Heart right ventricle (tissue), 16 donors: Measurements from ENCODE around the gene ARID5B. TPM values are rescaled to one million over a fixed set of nuclear protein-coding genes. Genes with fewer than 3 reads are reported as not detected.
"Not testable (repeated sequence)": the region's sequence is repeated elsewhere in the genome, so short reads cannot be mapped to it uniquely, and the experiment has no call there.

Experiments used
- ATAC-seq, 8 donors: fragments of 200-7000 bp; cut with Tn5 transposase; one replicate each; pipeline ENCODE4 v1.9.1; 2020; ENCODE audit warnings: mild to moderate bottlenecking in 8 of 8, moderate library complexity in 8 of 8, moderate number of reproducible peaks in 1 of 8
- DNase-seq, 2 donors: peaks; one replicate each; pipeline ENCODE4 v3.0.0-alpha.2; 2020
- H3K27ac ChIP-seq, 10 donors: fragments of 200-600 bp; sonication (generic) in 2 of 10; one replicate each; pipeline versions ENCODE4 v1.5.0 to v1.8.0; 2020 to 2022; ENCODE audit warnings: mild to moderate bottlenecking in 3 of 10
- H3K27me3 ChIP-seq, 7 donors: fragments of 200-600 bp; one replicate each; pipeline ENCODE4 v1.8.0; 2021 to 2022; ENCODE audit warnings: mild to moderate bottlenecking in 2 of 7
- H3K36me3 ChIP-seq, 9 donors: fragments of 200-600 bp; sonication (generic) in 1 of 9; one replicate each; pipeline versions ENCODE4 v1.5.0 to v1.8.0; 2020 to 2022; ENCODE audit warnings: mild to moderate bottlenecking in 2 of 9
- H3K4me1 ChIP-seq, 9 donors: fragments of 200-600 bp; sonication (generic) in 1 of 9; one replicate each; pipeline versions ENCODE4 v1.5.0 to v1.8.0; 2020 to 2022; ENCODE audit warnings: mild to moderate bottlenecking in 4 of 9
- H3K4me3 ChIP-seq, 10 donors: fragments of 200-600 bp; sonication (generic) in 2 of 10; one replicate each; pipeline versions ENCODE4 v1.5.0 to v1.8.0; 2020 to 2022; ENCODE audit warnings: mild to moderate bottlenecking in 7 of 10, moderate library complexity in 2 of 10
- H3K9me3 ChIP-seq, 11 donors: fragments of 200-600 bp in 10 of 11; sonication (generic) in 2 of 11; one replicate each; pipeline versions ENCODE4 v1.5.0 to v1.8.0; 2013 to 2022; ENCODE audit warnings: mild to moderate bottlenecking in 2 of 11, control low read depth in 1 of 11, moderate library complexity in 1 of 11
- CTCF ChIP-seq, 9 donors: fragments of 200-600 bp; sonication (generic) in 2 of 9; IDR thresholded peaks; one replicate each; pipeline versions ENCODE4 v1.5.0 to v1.8.0; 2021 to 2022; ENCODE audit warnings: antibody characterized with exemption in 9 of 9, mild to moderate bottlenecking in 5 of 9, moderate library complexity in 1 of 9
- WGBS, 2 donors: extraction: QIAGEN DNeasy Blood & Tissue Kit; methylation state at CpG; one replicate each; pipeline ENCODE4 v1.1.7; 2013; ENCODE audit warnings: inconsistent platforms in 1 of 2; 5-methylcytosine and 5-hydroxymethylcytosine counted together
- intact Hi-C, 10 donors: fragments of 100-400 bp; cut with DNase I; formaldehyde crosslinking; loops; one replicate each; pipeline versions ENCODE4 v1.11.1 to v1.14.2; 2022
- polyA plus RNA-seq, 2 donors: library from polyadenylated mRNA; stranded (reverse); fragments of 200-250 nt; gene quantifications; one replicate each; pipeline ENCODE4 v1.2.3, GENCODE V29; 2013
- total RNA-seq, 10 donors: library from RNA; stranded (reverse); fragmentation: NEBNext Ultra II Directional in 3 of 10; extraction: Animal tissue kit (Norgen Biotek cat#: 25700) in 3 of 10; gene quantifications; one replicate each; pipeline versions ENCODE4 v1.2.1 to v1.2.4, GENCODE V29; 2021 to 2023
- donor health status: Arrhythmogenic right ventricular cardiomyopathy.
- donor health status: ischemic (EF 13 %, LVEDD 7.1; RV severe dilation, severe dysfunction).
- donor health status: healthy with polysubstance abuse.
- donor health status: DM: no; HTN: yes; CAD: no.
- donor health status: DM: no; HTN: no; CAD: no.
- donor health status: ischemic (EF 25% LVEDD 6.9; RV normal size, moderate dysfunction).
- donor health status: ischemic (EF 25% LVEDD 5.7; RV mildly dilated, moderate dysfunction).
- donor health status: healthy.
- donor health status: DM: yes; HTN: yes; CAD: no.
- donor health status: Ischemic cardiomyopathy.
- donor health status: ischemic (EF 35%, LVEDD 5.7; RV mildly dilated, moderate dysfunction).
- donor health status: nonischemic (EF 11% LVEDD 7.7; RV severe dilation, severe dysfunction).
- donor health status: DM: yes; HTN: yes; CAD: no.
- donor health status: PGD.
- donor health status: ischemic (EF 29% LVEDD 5.4; RV normal size, mild dysfunction).
- donor health status: nonischemic (EF 23%, LVEDD 6.1; RV moderate dilation, normal function).

The ARID5B gene
- total and polyA plus RNA-seq, 12 donors = 5.3 to 108 (median 25.5) TPM

- TF ChIP-seq CTCF (IDR thresholded peaks at IDR 0.05) = no peak
- Histone ChIP-seq H3K27ac (no peak overlapping the region), H3K4me1 (peaks cover 0 to 26% (median 0%) of the 10 kb centered on the region in 9 donors), H3K9me3 (peaks cover 0 to 3% (median 0%) of the 10 kb centered on the region in 11 donors), H3K27me3 (no peaks in the 10 kb centered on the region), H3K36me3 (no peaks in the 10 kb centered on the region), H3K4me3 (no peak overlapping the region)
- ATAC-seq = no peak
- no peak for DNase-seq
- WGBS, 2 donors = 94% methylated on average over 5 of the region's 5 CpGs
- intact Hi-C loops = loop anchor here in 1 of 10 donors (10.0 kb wide), 1 partner anchor 133 kb away; no protein-coding TSS in a partner anchor
These were observed 126.5 kb downstream of the ARID5B start for GRCh38 chr10:62027841-62028501.

- not testable (repeated sequence) for H3K27ac ChIP-seq, H3K4me3 ChIP-seq, DNase-seq, H3K9me3 ChIP-seq, H3K27me3 ChIP-seq, ATAC-seq, H3K36me3 ChIP-seq
- peaks cover 0 to 20% (median 0%) of the 10 kb centered on the region in 9 donors for H3K4me1 ChIP-seq
- 94 to 99% methylated on average over 5 of the region's 5 CpGs for WGBS, 2 donors
- intact Hi-C loops = loop anchor here in 1 of 10 donors (10.0 kb wide), 1 partner anchor 134 kb away; no protein-coding TSS in a partner anchor
These were observed 127.0 kb downstream of the ARID5B start for GRCh38 chr10:62028502-62028842.

- TF ChIP-seq CTCF (IDR thresholded peaks at IDR 0.05) = no peak
- Histone ChIP-seq H3K27ac (no peak overlapping the region), H3K27me3 (no peaks in the 10 kb centered on the region), H3K36me3 (no peaks in the 10 kb centered on the region), H3K4me1 (peaks cover 0 to 17% (median 2%) of the 10 kb centered on the region in 9 donors), H3K4me3 (no peak overlapping the region), H3K9me3 (no peaks in the 10 kb centered on the region)
- DNase-seq (no peak), ATAC-seq (no peak)
- 97 to 99% methylated on average over 2 of the region's 2 CpGs for WGBS, 2 donors
- intact Hi-C loops = loop anchor here in 1 of 10 donors (10.0 kb wide), 1 partner anchor 135 kb away; no protein-coding TSS in a partner anchor
These were observed 127.9 kb downstream of the ARID5B start for GRCh38 chr10:62029401-62029800.

GRCh38 chr10:62031507-62031906 is 130.0 kb downstream of the ARID5B start:
- H3K4me1 ChIP-seq = peaks cover 0 to 18% (median 3%) of the 10 kb centered on the region in 9 donors
- no peaks in the 10 kb centered on the region for H3K27me3 ChIP-seq
- 76 to 80% methylated on average over 2 of the region's 2 CpGs for WGBS, 2 donors
- TF ChIP-seq CTCF (IDR thresholded peaks at IDR 0.05) = no peak
- no peaks in the 10 kb centered on the region for H3K36me3 ChIP-seq
- H3K4me3 ChIP-seq = no peak overlapping the region
- intact Hi-C loops = loop anchor here in 1 of 10 donors (10.0 kb wide), 1 partner anchor 137 kb away; no protein-coding TSS in a partner anchor
- no peak for ATAC-seq
- no peak overlapping the region for H3K27ac ChIP-seq
- H3K9me3 ChIP-seq = no peaks in the 10 kb centered on the region
- DNase-seq = no peak

- WGBS, 2 donors = 90 to 91% methylated on average over 3 of the region's 3 CpGs
- intact Hi-C loops = loop anchor here in 1 of 10 donors (10.0 kb wide), 1 partner anchor 138 kb away; no protein-coding TSS in a partner anchor
- no peak overlapping the region for H3K4me3 ChIP-seq
These were observed 131.6 kb downstream of the ARID5B start for GRCh38 chr10:62033125-62033524.

More at GRCh38 chr10:62033125-62033524, 131.6 kb downstream of the ARID5B start:
- Histone ChIP-seq H3K36me3 (no peaks in the 10 kb centered on the region), H3K4me1 (peaks cover 0 to 34% (median 19%) of the 10 kb centered on the region in 9 donors), H3K27me3 (no peaks in the 10 kb centered on the region), H3K9me3 (no peaks in the 10 kb centered on the region), H3K27ac (no peak overlapping the region)
- no peak for TF ChIP-seq CTCF (IDR thresholded peaks at IDR 0.05)
- DNase-seq = no peak
- ATAC-seq = no peak
